NCI-H1105 treated with DMSO at 0.1 percent for 48 hours (cell line): ENCODE measurements around the gene WNK4.
A peak's percentile ranks its signal among the peaks of the same experiment; 100 is the strongest.

Experiments used
- DNase-seq: peaks from one replicate; lab custom pipeline; 2025; lab: John Stamatoyannopoulos, UW

The WNK4 gene

DNA sequence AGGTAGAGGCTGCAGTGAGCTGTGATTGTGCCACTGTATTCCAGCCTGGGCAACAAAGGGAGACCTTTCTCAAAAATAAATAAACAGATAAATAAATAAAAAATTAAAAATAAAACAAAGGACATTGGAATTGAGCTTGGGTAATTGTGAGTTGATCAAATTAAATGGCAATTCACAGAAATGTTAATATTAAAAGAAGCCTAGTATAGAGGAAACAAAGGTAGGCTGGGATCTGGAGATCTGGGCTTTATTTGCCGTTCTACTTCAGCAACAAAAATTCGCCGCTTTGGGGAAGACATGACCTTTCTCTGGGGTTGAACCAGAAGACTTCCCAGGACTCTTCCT is 7.5 kb upstream of the WNK4 start:
- no peak for DNase-seq

DNA sequence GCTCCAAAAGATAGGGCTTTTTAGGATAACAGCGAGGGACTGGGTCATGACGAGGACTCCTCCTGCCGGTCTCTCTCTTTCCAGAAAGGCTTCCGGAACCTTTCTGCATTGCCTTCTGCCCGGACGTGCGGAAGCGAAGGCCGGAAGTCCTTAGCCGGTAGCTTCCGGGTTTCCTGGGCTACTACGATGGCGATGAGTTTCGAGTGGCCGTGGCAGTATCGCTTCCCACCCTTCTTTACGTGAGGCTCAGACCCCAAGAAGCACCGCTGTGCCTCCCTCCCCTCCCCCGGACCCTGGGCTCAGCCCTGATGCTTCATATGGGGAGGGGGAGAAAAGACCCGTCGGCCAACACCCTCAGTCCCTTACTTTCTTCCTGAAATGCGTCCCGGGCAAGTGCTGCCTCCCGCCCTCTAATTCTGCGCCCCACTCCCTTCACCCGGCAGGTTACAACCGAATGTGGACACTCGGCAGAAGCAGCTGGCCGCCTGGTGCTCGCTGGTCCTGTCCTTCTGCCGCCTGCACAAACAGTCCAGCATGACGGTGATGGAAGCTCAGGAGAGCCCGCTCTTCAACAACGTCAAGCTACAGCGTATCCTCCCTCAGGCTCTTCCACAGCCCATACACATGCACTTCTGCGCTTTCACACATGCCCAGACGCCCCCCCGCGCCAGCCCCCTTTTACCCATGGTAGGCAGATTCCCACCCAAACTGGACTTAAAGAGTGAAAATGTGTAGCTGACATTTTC is 6.9 kb upstream of the WNK4 start, which contains the start of gene VPS25:
Gene VPS25, plus strand, starts transcription at position 160 of the 746 bp plus-strand sequence. Its CDS starts 27 bp downstream, at position 187.
- peak; percentile 70 for DNase-seq

DNA sequence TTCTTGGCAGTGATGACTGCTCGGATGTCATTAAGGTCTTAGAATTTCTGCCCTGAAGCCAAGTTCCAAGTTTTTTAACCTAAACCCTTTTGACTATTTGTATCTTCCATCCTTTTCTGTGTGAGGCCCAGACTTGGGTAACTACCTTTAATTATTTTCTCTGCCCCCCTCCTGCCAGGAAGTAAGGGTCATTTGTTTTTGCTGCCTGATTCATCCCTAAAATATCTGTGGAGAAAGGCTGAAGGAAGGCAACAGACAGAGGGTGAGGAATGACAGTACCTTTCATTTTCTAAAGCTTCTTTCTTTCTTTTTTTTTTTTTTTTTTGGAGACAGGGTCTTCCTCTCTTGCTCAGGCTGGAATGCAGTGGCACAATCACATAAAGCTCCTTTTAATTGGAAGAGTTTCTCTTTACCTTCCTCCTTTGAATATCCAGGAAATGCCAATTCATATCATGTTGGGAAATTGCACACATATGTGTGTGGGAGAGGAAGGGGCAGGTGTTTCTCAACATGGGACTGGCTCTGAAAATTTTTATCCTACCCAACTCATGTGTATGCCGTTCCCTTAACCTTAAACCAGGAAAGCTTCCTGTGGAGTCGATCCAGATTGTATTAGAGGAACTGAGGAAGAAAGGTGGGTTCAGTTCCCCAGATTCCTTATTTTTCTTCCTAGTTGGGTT is 6.2 kb upstream of the WNK4 start:
- DNase-seq = no peak

DNA sequence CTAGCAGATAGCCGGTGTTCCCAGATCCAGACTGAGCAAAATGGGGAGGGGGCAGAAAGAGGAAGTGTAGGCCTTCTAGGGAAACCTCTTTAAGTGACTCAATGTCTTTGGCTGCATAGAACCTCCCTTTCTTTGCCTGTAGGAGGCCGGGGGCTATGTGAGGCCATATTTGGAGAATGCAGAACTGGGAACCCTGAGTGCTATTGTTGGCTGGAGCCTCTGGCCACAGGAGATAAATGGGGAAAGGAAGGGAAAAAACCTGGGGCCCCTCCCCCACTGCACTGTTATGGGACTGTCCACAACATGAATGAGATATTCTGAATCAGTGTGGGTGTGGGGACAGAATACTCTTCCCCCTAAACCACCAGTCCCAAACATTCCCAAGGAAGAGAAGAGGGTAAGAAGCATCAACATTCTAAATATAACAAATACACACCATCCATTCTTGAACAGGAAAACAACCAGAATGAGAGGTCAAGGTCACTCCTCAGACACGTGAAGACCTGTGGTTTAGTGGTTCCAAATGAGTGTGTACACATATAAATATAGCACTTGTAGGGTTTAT is 4.8 kb upstream of the WNK4 start:
- DNase-seq = no peak

DNA sequence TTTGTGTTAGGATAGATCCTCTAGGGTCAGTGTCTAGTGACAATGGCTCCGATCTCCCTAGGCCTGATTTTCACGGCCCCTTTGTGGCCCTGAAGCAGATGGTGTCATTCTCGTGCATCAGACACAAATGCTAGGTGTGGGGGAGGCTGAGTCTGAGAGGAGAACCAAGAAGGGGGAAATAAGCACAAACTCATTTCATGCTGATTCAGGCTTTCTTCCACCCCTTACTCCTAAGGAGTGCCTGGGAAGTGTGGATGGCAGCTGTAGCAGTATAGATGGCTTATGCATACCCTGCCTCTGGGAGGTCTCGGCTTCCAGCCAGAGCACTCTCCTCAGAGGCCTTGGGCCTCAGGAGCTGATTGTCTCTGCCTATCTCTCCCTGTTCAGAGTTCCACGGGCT is 1.8 kb upstream of the WNK4 start:
- no peak for DNase-seq

DNA sequence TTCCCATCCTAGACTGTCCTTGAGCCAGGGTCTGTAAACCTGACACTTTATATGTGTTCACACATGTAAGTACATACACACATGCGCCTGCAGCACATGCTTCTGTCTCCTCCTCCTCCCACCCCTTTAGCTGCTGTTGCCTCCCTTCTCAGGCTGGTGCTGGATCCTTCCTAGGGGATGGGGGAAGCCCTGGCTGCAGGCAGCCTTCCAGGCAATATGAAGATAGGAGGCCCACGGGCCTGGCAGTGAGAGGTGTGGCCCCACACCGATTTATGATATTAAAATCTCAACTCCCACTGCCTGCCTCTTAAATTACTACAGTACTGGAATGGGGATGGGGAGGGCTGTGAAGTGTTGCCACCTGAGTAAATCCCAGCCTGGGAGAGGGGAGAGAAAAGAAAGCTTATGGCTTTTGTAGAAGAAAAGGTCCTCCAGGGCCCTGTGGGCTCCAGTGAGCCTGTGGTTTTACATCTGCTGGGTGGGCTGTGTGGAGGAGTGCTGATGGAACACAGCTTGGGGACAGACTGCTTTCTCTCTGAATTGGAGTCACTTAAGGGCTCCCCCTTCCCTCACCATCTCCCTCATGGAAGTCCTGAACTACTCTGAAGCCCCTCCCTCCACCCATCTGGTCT is 990 bp upstream of the WNK4 start:
- DNase-seq = no peak

DNA sequence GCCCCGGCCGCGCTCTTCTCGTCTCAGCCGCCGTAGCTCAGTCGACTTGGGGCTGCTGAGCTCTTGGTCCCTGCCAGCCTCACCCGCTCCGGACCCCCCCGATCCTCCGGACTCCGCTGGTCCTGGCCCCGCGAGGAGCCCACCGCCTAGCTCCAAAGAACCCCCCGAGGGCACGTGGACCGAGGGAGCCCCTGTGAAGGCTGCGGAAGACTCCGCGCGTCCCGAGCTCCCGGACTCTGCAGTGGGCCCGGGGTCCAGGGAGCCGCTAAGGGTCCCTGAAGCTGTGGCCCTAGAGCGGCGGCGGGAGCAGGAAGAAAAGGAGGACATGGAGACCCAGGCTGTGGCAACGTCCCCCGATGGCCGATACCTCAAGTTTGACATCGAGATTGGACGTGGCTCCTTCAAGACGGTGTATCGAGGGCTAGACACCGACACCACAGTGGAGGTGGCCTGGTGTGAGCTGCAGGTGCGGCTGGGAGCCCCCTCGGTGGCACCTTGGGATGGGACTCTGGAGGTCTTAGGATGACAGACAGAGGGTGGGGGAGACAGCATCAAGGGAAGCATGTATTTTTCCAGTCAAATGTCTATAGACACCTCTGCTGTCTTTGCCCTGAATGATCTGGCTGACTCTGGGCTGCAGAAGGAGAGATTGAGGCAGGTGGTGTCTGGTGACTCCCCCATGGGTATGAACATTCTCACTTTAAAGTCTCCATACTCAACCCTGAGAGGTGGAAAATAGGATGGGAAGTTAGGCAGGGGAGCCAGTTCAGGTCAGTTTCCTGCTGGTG is 635 bp downstream of the WNK4 start:
- DNase-seq = no peak

DNA sequence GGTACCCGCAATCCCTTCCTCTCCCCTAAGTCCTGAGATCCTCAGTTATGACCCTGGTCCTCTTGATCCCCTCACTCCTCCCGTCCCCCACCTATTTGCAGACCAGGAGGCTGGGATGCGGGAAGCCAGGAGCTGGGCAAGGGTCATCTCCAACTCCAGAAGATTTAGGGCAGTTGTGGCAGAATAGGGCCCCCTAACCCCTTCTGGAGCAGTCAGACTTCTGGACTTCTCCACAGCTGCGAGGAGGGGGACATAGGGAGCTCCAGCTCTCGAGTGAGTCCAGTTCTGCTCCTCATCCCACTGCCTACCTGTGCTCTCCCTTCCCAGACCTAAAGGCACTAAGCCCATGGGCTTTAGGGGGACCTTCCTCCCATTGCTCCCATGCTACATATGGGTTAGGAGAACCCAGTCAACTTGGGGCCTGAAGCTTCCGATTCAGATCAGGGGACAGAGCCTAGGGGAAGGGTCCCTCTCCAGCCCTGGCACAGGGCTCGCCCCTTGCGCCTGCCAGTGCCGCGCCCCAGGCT is 1.3 kb downstream of the WNK4 start:
- DNase-seq = no peak

DNA sequence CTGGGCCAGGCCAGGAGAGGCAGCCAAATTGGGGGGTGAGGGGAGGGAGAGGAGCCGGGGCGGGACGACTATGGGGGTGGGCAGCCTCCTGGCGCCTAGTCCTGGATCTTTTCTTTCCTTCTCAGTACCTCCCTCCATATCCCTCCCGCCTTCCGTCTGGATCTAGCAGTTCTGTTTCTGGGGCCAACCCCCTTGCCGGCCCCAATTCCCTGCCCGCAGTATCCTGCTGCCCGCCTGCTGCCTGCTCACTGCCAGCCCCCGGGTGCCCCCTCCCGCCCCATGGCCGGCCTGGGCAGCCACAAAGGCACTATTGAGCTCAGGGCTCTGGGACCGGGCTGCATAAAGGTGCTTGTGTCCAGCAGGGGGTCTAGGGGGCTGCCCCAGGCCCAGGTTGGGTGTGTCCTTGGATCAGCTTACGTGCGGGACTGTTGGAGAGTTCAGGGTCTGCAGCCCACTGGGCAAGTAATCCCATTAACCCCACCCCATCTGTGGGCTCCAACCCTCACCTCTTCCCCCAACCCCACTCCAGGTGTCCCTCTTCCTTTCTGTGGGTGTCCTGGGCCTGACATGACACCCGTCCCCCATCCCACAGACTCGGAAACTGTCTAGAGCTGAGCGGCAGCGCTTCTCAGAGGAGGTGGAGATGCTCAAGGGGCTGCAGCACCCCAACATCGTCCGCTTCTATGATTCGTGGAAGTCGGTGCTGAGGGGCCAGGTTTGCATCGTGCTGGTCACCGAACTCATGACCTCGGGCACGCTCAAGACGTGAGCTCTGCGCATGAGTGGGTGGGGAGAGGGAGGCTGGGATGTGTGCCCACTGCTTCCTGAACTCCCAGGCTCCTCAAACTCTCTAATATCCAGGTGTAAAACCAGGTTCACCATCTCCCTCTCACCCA is 2.0 kb downstream of the WNK4 start:
- no peak for DNase-seq

DNA sequence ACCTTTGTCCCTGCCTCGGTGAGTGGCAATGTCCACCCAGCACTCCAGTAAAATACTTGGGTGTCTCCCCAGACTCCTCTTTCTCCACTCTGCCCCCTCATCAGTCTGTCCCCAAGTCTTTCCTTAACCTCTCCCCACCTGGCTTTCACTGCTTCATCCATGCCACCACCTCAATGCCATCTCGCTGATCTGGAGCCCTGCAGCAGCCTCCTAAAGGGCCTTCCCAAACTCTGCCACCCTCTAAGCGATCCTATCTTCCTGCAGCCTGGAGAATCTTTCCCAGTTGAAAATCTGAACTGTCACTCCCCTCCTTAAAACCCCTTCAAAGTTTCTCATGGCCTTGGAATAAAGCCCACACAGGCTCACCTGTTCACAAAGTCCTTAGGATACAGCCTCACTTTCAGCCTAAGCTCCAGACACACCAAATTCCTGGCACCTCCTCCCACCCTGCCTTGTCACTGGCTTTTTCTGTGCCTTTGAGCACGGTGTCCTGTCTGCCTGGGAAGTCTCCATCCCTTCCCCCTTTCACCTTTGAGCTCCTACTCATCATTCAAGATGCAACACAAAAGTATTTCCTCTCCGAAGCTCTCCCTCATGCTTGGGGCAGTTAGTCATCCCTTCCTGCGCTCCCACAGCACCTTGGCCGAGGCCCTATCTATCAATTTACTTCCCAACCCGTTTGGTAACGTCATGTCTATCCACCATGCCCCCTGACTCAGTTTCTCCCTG is 2.8 kb downstream of the WNK4 start:
- DNase-seq = no peak

DNA sequence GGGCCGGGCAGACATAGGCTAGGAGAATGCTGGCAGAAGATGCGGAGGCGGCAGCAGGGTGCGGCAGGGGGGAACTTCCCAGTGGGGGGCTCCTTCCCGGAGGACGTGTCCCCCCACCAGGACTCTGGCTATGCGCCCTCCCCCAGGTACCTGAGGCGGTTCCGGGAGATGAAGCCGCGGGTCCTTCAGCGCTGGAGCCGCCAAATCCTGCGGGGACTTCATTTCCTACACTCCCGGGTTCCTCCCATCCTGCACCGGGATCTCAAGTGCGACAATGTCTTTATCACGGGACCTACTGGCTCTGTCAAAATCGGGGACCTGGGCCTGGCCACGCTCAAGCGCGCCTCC is 3.4 kb downstream of the WNK4 start:
- DNase-seq = no peak

DNA sequence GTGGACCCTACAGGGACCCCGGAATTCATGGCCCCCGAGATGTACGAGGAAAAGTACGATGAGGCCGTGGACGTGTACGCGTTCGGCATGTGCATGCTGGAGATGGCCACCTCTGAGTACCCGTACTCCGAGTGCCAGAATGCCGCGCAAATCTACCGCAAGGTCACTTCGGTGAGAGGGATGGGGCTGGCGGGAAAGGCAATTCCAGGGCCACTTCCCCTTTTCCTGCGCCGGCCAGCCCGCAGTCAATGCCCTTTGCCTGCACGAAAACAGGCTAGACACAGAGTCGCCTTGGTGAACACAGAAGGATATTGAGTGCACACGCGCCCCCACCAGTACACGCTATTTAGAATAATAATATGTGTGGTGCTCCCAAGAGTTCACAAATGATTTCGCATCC is 4.0 kb downstream of the WNK4 start:
- no peak for DNase-seq

DNA sequence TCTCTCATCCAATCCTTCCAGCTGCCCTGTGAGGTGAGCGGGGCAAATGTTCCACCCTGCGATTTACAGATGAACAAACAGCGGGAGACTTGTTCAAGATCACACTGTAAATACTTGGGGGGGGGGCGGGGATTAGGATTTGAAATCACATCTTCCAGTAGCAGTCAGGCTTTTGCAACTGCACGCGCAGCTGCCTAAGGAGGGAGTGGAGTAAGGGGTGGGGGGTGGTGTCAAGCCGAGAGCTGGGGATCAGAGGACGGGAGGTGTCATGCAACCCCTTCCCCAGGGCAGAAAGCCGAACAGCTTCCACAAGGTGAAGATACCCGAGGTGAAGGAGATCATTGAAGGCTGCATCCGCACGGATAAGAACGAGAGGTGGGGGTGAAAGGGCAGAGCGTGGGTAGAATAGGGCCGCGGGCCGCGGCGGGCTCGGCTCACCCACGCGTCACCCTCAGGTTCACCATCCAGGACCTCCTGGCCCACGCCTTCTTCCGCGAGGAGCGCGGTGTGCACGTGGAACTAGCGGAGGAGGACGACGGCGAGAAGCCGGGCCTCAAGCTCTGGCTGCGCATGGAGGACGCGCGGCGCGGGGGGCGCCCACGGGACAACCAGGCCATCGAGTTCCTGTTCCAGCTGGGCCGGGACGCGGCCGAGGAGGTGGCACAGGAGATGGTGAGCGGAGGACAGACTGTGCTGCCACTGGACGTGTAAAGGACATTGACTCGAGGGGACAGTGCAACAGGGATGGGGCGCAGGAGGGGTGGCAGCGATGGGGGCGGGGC is 4.6 kb downstream of the WNK4 start:
- DNase-seq = no peak

DNA sequence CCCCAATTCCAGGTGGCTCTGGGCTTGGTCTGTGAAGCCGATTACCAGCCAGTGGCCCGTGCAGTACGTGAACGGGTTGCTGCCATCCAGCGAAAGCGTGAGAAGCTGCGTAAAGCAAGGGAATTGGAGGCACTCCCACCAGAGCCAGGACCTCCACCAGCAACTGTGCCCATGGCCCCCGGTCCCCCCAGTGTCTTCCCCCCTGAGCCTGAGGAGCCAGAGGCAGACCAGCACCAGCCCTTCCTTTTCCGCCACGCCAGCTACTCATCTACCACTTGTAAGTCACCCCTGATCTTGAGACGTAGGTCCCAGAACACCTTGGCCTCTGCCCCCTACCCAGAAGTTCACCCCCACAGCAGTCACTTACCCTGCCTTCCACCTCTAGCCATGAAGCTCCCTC is 6.9 kb downstream of the WNK4 start:
- no peak for DNase-seq

DNA sequence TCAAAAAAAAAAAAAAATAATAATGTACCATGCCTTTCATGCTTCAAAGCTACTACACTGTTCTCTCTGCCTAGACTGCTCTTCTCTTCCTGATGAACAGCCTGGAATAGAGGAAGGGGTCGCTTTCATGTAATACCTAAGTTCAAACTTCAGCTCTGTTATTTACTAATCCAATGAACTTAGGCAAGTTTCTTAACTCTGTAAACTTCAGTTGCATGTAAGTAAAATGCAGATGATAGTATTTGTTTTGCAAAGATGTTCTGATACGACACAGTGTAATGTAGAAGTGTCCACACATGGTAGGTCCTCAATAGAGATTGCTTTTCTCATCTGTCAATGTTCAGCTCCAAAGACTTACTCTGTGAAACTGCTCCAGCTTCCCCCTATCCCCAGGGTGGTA is 11.5 kb downstream of the WNK4 start:
- no peak for DNase-seq

DNA sequence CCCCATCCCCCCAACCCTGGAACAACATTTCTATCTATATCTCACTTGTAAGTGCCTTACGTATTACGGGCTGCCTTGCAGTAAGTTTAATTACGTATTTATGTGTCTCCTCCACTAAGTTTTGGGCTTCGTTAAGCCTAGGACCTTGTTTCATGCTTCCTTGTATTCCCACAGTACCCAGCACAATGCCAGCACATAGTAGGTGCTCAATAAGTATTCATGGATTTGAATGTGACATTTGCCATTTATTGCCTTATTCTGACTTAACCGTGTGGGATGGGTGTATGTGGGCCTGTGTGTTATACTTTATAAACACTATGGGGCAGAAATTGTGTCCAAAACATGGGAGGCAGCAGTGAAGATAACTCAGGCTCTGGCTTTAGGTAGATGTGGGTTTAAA is 12.1 kb downstream of the WNK4 start:
- DNase-seq = no peak

DNA sequence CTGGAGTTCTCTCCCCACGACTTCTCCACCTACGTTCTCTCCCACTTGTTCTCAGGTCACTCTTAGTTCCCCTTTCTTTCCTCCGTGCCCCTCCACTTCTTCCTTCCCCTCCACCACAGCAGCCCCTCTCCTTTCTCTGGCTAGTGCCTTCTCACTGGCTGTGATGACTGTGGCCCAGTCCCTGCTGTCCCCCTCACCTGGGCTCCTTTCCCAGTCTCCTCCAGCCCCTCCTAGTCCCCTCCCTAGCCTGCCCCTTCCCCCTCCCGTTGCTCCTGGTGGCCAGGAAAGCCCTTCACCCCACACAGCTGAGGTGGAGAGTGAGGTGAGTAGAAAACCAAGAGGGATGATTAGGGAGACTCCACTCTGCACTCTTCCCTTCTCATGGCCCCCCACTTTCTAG is 14.7 kb downstream of the WNK4 start:
- no peak for DNase-seq

DNA sequence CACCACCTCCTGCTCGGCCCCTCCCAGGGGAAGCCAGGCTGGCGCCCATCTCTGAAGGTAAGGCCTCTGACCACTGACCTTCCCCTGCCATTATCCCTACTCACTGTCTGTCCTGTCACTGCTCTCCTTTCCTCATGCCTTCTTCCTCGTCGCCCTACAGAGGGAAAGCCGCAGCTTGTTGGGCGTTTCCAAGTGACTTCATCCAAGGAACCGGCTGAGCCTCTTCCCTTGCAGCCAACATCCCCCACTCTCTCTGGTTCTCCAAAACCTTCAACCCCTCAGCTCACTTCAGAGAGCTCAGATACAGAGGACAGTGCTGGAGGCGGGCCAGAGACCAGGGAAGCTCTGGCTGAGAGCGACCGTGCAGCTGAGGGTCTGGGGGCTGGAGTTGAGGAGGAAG is 15.1 kb downstream of the WNK4 start:
- no peak for DNase-seq

DNA sequence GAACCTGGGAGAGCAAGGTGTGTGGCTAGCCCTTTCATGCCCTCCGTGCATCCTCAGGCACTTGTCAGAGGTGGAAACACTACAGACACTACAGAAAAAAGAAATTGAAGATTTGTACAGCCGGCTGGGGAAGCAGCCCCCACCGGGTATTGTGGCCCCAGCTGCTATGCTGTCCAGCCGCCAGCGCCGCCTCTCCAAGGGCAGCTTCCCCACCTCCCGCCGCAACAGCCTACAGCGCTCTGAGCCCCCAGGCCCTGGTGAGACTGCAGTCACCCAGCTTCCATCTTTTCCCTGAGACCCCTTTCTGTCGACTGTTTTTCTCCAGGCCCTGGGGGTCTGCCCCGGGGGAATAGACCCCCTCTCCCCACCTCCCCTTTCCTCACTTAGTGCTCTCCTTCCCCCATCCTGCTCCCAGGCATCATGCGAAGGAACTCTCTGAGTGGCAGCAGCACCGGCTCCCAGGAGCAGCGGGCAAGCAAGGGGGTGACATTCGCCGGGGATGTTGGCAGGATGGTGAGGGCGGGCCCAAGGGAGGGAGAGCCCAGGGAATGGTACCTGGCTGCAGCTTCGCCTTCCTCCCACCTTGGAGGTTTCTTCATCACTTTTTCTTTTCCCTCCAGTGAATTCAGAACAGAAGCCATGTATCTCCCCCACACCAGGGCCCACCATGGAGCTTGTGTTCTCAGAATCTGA is 15.8 kb downstream of the WNK4 start:
- no peak for DNase-seq
